ENCODE results near the gene NEDD4. TPM values are rescaled to one million over a fixed set of nuclear protein-coding genes. Genes with fewer than 3 reads are reported as not detected.
"Not testable (repeated sequence)": the region's sequence is repeated elsewhere in the genome, so short reads cannot be mapped to it uniquely, and the experiment has no call there.

NEDD4 gene
- total and polyA plus RNA-seq, 2 of the 4 experiments (the other 2 are of a cell fraction), result 27.4 to 80.7 TPM

DNA sequence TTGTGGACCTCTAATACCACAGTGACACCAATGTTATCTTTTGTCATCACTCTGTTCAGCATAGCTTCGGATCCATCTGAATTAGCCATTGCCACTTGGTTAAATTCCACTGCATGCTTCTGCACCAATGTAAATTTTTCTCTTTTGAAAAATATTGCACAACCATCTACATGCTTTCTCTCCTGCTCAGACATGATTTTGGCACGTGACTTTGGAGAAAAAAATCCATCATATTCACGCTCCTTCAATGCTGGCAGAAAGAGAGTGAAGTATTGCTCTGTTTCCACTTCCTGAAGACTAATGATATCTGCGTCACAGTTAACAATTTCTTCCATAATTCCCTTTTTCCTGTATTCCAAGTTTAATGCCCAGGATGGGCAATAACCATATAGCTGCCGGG is 13.0 kb upstream of the NEDD4 start:
- H3K23ac ChIP-seq (ENCODE audit: low read depth, low read length); H4K5ac ChIP-seq (ENCODE audit: low read depth, low read length); H3K14ac ChIP-seq (replicated peaks; ENCODE audit: low read depth, low read length); POLR2A ChIA-PET (ENCODE audit: unreplicated experiment); H2AFZ ChIP-seq (replicated peaks; ENCODE audit: low read length, poor library complexity); H3K27ac ChIP-seq (ENCODE audit: insufficient read depth, low read length); H3K56ac ChIP-seq (ENCODE audit: extremely low read depth, insufficient read depth, low read length); H4K91ac ChIP-seq (ENCODE audit: insufficient read depth, low read depth, low read length); H4K20me1 ChIP-seq (ENCODE audit: insufficient read depth, low read length); H3K79me1 ChIP-seq (ENCODE audit: low read depth in 1 of 2, low read length in 2 of 2); BruUV-seq (replicated peaks); H2BK5ac ChIP-seq (ENCODE audit: low read depth, low read length, poor library complexity, severe bottlenecking); H3K9me1 ChIP-seq (ENCODE audit: insufficient read depth, low read length); H2BK15ac ChIP-seq (ENCODE audit: low read depth, low read length); H3K4me1 ChIP-seq (ENCODE audit: control insufficient read depth, insufficient read depth, low read length); H2BK120ac ChIP-seq (ENCODE audit: low read depth, low read length); H2AK5ac ChIP-seq (ENCODE audit: low read depth, low read length); H3K4ac ChIP-seq (ENCODE audit: low read depth, low read length); in situ Hi-C loops (cut with MboI; ENCODE audit: low sequenced_read_pairs); H3K9me3 ChIP-seq (ENCODE audit: control insufficient read depth, insufficient read depth, low read length); H3K9ac ChIP-seq (ENCODE audit: low read depth, low read length); H2AK9ac ChIP-seq (replicated peaks; ENCODE audit: low read depth, low read length, poor library complexity); H3K36me3 ChIP-seq (ENCODE audit: control insufficient read depth, insufficient read depth, low read length); DNase-seq; H3K27me3 ChIP-seq (ENCODE audit: control insufficient read depth, insufficient read depth, low read length); dilution Hi-C loops (cut with HindIII; ENCODE audit: low sequenced_read_pairs, unreplicated experiment): not testable (repeated sequence)
- H4K8ac ChIP-seq (ENCODE audit: low read depth in 2 of 2, low read length in 2 of 2), result peak overlapping the region in 1 of 2 experiments; percentile 35; a peak in 1 of 4 replicates
- H3K4me2 ChIP-seq (ENCODE audit: low read depth, low read length), result peak overlapping the region; percentile 94
- 56% methylated on average over 1 of the region's 5 CpGs; no CpG with 5 or more reads in 1 of the 2 experiments for WGBS, 2 experiments (ENCODE audit: extremely low coverage in 2 of 2, insufficient read length in 1 of 2)
- H3K4me3 ChIP-seq (ENCODE audit: insufficient read depth, low read depth, low read length), result peak overlapping the region; percentile 53
- CTCF ChIA-PET, result interaction anchor here (0.6 kb wide), 1 partner anchor 1087 kb away, joined by 6 read pairs; no protein-coding TSS in a partner anchor
- ATAC-seq (ENCODE audit: low read depth), result peak; percentile 21
- H3K18ac ChIP-seq (ENCODE audit: low read depth, low read length), result peak overlapping the region; percentile 64; the same call in 1 of the 2 replicates
- intact Hi-C loops (cut with micrococcal nuclease), result loop anchor here (2.0 kb wide), 1 partner anchor 14 kb away; the partner anchor contains the start of gene NEDD4
- TF ChIP-seq CEBPB (IDR thresholded peaks at IDR 0.05; ENCODE audit: low read depth, low read length), result peak; percentile 84
- TF ChIP-seq BHLHE40 (IDR thresholded peaks at IDR 0.05; ENCODE audit: low read depth, low read length), result peak; percentile 39; the same call in 1 of the 2 replicates
- TF ChIP-seq USF2 (IDR thresholded peaks at IDR 0.05; ENCODE audit: low read depth, low read length), result peak; percentile 41; the same call in 1 of the 2 replicates
- H2BK20ac ChIP-seq (ENCODE audit: low read depth, low read length), result 0 out of 2 replicates have a peak overlapping the region, but pooled peaks have one; percentile 11

- H2AK9ac ChIP-seq (replicated peaks; ENCODE audit: low read depth, low read length, poor library complexity); H3K27ac ChIP-seq (ENCODE audit: insufficient read depth, low read length); H2BK5ac ChIP-seq (ENCODE audit: low read depth, low read length, poor library complexity, severe bottlenecking); H3K4me1 ChIP-seq (ENCODE audit: control insufficient read depth, insufficient read depth, low read length); H4K91ac ChIP-seq (ENCODE audit: insufficient read depth, low read depth, low read length); H3K9me1 ChIP-seq (ENCODE audit: insufficient read depth, low read length); H3K23ac ChIP-seq (ENCODE audit: low read depth, low read length); POLR2A ChIA-PET (ENCODE audit: unreplicated experiment); H3K9ac ChIP-seq (ENCODE audit: low read depth, low read length); H3K36me3 ChIP-seq (ENCODE audit: control insufficient read depth, insufficient read depth, low read length); BruUV-seq (replicated peaks); in situ Hi-C loops (cut with MboI; ENCODE audit: low sequenced_read_pairs); ATAC-seq (ENCODE audit: low read depth); H2BK120ac ChIP-seq (ENCODE audit: low read depth, low read length); H3K27me3 ChIP-seq (ENCODE audit: control insufficient read depth, insufficient read depth, low read length); H3K4me2 ChIP-seq (ENCODE audit: low read depth, low read length); CTCF ChIA-PET; H3K14ac ChIP-seq (replicated peaks; ENCODE audit: low read depth, low read length); DNase-seq; H3K18ac ChIP-seq (ENCODE audit: low read depth, low read length); H4K8ac ChIP-seq (ENCODE audit: low read depth in 2 of 2, low read length in 2 of 2); H2AK5ac ChIP-seq (ENCODE audit: low read depth, low read length); H2BK20ac ChIP-seq (ENCODE audit: low read depth, low read length); intact Hi-C loops (cut with micrococcal nuclease); H3K4me3 ChIP-seq (ENCODE audit: insufficient read depth, low read depth, low read length); H2BK15ac ChIP-seq (ENCODE audit: low read depth, low read length); H3K9me3 ChIP-seq (ENCODE audit: control insufficient read depth, insufficient read depth, low read length); H2AFZ ChIP-seq (replicated peaks; ENCODE audit: low read length, poor library complexity); H3K79me1 ChIP-seq (ENCODE audit: low read depth in 1 of 2, low read length in 2 of 2); H3K4ac ChIP-seq (ENCODE audit: low read depth, low read length); H3K56ac ChIP-seq (ENCODE audit: extremely low read depth, insufficient read depth, low read length); dilution Hi-C loops (cut with HindIII; ENCODE audit: low sequenced_read_pairs, unreplicated experiment); H4K5ac ChIP-seq (ENCODE audit: low read depth, low read length); H4K20me1 ChIP-seq (ENCODE audit: insufficient read depth, low read length): not testable (repeated sequence)
- WGBS, 2 experiments (ENCODE audit: extremely low coverage in 2 of 2, insufficient read length in 1 of 2), result no CpG with 5 or more reads among the region's 1 CpG
These were observed 10.9 kb upstream of the NEDD4 start for GRCh38 chr15:56004281-56004680.

Data from IMR-90 (cell line).